SH-SY5Y (cell line): ENCODE measurements around the gene ATXN1L.

Source experiments
- GATA2 ChIP-seq: IDR thresholded peaks from 2 replicates; pipeline ENCODE4 v1.6.1; 2011; ENCODE audit warnings: mild to moderate bottlenecking, low read depth, low read length
- GATA3 ChIP-seq: IDR thresholded peaks from 2 replicates; pipeline ENCODE4 v1.6.1; 2011; ENCODE audit warnings: low read depth, mild to moderate bottlenecking, low read length, moderate library complexity

DNA sequence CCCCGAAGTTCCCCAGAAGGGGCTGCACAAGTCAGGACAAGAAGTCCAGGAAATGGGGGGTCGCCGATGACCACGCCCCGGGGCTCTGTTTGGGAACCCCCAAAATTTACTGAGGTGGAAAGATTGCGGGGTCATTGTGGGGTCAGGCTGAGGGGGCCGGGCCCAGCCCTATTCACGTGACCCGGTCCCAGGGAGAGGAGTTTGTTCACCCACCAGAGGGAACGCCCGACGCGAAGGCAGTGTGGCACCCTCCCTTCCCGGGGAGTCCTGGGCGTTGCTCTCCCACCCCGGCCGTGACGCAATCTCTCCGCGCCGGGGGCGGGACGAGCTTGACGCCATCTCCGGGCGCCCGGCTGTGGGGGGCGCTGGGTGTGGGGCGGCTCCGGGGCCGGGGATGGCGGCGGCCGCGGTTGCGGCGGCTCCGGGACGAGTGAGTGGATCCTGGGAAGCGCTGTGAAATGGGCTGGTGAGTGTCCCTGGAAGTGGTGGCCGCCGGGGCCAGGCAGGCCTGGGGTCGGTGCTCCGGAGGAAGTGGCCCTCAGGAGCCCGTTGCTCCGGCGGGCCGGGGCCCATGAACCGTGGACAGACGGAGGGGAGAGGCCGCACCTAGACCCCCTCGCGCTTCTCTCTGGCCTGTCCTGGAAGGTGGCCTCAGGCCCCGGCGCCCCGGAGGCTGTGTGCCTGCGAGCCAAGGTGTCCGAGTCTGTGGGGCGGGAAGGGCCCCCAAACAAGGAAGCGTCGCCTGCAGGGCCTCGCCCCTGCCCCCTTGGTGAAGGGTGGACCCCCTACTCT, at the start of gene ATXN1L:
- no peak for TF ChIP-seq GATA3
- no peak for TF ChIP-seq GATA2
